ENCODE data around the gene TMEM192. TPM values are rescaled to one million over a fixed set of nuclear protein-coding genes. Genes with fewer than 3 reads are reported as not detected.

TMEM192 gene
- total RNA-seq, 1 donor from 2014 or later: 15.4 TPM

- H3K9me3 ChIP-seq: no peaks in the 10 kb centered on the region
- no peak overlapping the region for H3K4me3 ChIP-seq
- no peaks in the 10 kb centered on the region for H3K4me1 ChIP-seq
- no peak for DNase-seq (ENCODE audit: low spot score in 2 of 2)
- TF ChIP-seq CTCF (IDR thresholded peaks at IDR 0.05): no peak
- intact Hi-C loops (cut with DNase I): no loop called here
- H3K36me3 ChIP-seq: no peaks in the 10 kb centered on the region
- no peaks in the 10 kb centered on the region for H3K27me3 ChIP-seq
- H3K27ac ChIP-seq: no peak overlapping the region
These were observed 51.7 kb downstream of the TMEM192 start for GRCh38 chr4:165060938-165061337.

- DNase-seq (ENCODE audit: low spot score in 2 of 2): no peak
- no peaks in the 10 kb centered on the region for H3K27me3 ChIP-seq
- H3K36me3 ChIP-seq: no peaks in the 10 kb centered on the region
- no peak overlapping the region for H3K4me3 ChIP-seq
- intact Hi-C loops (cut with DNase I): no loop called here
- no peaks in the 10 kb centered on the region for H3K4me1 ChIP-seq
- TF ChIP-seq CTCF (IDR thresholded peaks at IDR 0.05): no peak
- no peak overlapping the region for H3K27ac ChIP-seq
- no peaks in the 10 kb centered on the region for H3K9me3 ChIP-seq
These were observed 53.3 kb downstream of the TMEM192 start for GRCh38 chr4:165059386-165059785.

GRCh38 chr4:165058666-165059065 lies 54.0 kb downstream of the TMEM192 start:
- Histone ChIP-seq H3K9me3 (no peaks in the 10 kb centered on the region), H3K4me3 (no peak overlapping the region), H3K27ac (no peak overlapping the region), H3K36me3 (no peaks in the 10 kb centered on the region), H3K4me1 (no peaks in the 10 kb centered on the region), H3K27me3 (no peaks in the 10 kb centered on the region)
- intact Hi-C loops (cut with DNase I): no loop called here
- DNase-seq (ENCODE audit: low spot score in 2 of 2): no peak
- TF ChIP-seq CTCF (IDR thresholded peaks at IDR 0.05): no peak

- no peak overlapping the region for H3K27ac ChIP-seq
- no peak overlapping the region for H3K4me3 ChIP-seq
- no peaks in the 10 kb centered on the region for H3K27me3 ChIP-seq
- TF ChIP-seq CTCF (IDR thresholded peaks at IDR 0.05): no peak
- intact Hi-C loops (cut with DNase I): no loop called here
- no peaks in the 10 kb centered on the region for H3K36me3 ChIP-seq
- H3K9me3 ChIP-seq: no peaks in the 10 kb centered on the region
- H3K4me1 ChIP-seq: no peaks in the 10 kb centered on the region
- no peak for DNase-seq (ENCODE audit: low spot score in 2 of 2)
These were observed 57.1 kb downstream of the TMEM192 start for GRCh38 chr4:165055601-165056000.

GRCh38 chr4:165053645-165054044 lies 59.0 kb downstream of the TMEM192 start, which contains the start of gene TRIM75:
TRIM75 (plus strand) TSS chr4:165053866; CDS start chr4:165059148, 5,282 bp downstream.
- intact Hi-C loops (cut with DNase I): no loop called here
- no peaks in the 10 kb centered on the region for H3K36me3 ChIP-seq
- no peaks in the 10 kb centered on the region for H3K27me3 ChIP-seq
- no peak within 1 kb of the TSS for H3K27ac ChIP-seq
- H3K9me3 ChIP-seq: no peaks in the 10 kb centered on the region
- no peak within 1 kb of the TSS for H3K4me3 ChIP-seq
- no peak for DNase-seq (ENCODE audit: low spot score in 2 of 2)
- TF ChIP-seq CTCF (IDR thresholded peaks at IDR 0.05): no peak
- H3K4me1 ChIP-seq: no peaks in the 10 kb centered on the region

GRCh38 chr4:165052627-165053026 lies 60.0 kb downstream of the TMEM192 start:
- DNase-seq (ENCODE audit: low spot score in 2 of 2): no peak
- Histone ChIP-seq H3K27me3 (no peaks in the 10 kb centered on the region), H3K27ac (no peak overlapping the region), H3K9me3 (no peaks in the 10 kb centered on the region), H3K36me3 (no peaks in the 10 kb centered on the region), H3K4me1 (no peaks in the 10 kb centered on the region), H3K4me3 (no peak overlapping the region)
- intact Hi-C loops (cut with DNase I): no loop called here
- TF ChIP-seq CTCF (IDR thresholded peaks at IDR 0.05): no peak
